Measurements from ENCODE around the gene C17orf107.
"Not testable (repeated sequence)": the region's sequence is repeated elsewhere in the genome, so short reads cannot be mapped to it uniquely, and the experiment has no call there.

Gene C17orf107

DNA sequence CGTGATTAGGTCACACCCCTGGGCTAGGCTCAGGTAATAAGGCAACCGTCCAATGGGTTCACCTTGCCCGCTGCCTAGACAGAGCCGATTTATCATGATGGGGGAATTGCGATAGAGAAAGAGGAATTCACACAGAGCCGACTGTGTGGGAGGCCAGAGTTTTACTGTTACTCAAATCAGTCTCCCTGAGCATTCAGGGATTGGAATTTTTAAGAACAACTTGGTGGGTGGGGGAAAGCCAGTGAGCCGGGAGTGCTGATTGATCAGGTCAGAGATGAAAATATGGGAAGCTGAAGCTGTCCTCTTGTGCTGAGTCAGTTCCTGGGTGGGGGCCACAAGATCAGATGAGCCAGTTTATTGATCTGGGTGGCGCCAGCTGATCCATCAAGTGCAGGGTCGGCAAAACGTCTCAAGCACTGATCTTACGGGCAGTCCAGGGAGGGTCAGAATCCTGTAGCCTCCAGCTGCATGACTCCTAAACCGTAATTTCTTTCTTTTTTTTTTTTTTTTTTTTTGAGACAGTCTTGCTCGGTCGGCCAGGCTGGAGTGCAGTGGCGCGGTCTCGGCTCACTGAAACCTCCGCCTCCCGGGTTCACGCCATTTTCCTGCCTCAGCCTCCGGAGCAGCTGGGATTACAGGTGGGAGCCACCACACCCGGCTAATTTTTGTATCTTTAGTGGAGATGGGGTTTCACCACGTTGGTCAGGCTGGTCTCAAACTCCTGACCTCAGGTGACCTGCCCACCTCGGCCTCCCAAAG lies 27.4 kb downstream of the C17orf107 start:
- DNase-seq (ENCODE audit: extremely low spot score, insufficient read length, low read depth); FAIRE-seq: not testable (repeated sequence)

DNA sequence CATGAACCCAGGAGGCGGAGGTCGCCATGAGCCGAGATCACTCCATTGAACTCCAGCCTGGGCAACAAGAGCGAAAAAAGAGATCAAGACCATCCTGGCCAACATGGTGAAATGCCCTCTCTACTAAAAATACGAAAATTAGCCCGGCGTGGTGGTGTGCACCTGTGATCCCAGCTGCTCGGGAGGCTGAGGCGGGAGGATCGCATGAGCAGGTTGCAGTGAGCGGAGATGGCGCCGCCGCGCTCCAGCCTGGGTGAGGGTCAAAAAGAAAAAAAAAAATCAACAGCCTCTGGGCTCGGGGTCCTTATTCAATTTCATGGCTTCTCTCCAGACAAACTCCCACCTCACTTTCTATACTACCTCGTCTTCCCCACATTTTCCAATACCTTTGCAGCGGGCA lies 29.5 kb downstream of the C17orf107 start:
- FAIRE-seq (no peak), DNase-seq (ENCODE audit: extremely low spot score, insufficient read length, low read depth) (no peak)

DNA sequence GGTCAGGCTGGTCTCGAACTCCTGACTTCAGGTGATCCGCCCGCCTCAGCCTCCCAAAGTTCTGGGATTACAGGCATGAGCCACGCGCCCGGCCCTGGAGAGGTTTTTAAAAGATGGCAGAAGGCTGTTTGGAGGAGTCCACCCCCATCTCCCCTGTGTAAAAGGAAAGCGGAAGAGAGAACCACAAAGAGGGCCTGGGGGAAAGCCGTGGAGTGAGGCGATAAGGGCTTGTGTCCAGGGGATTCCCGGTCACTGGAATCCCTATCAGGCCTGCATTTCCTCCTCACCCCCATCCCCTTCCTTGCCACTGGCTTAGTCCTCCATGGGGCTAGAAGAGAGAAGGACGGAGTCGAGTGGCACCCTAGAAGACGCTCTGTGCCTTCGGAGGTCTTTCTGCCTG lies 32.6 kb downstream of the C17orf107 start, which contains the start of gene GP1BA:
GP1BA (plus strand) TSS at position 315 of the 400 bp plus-strand sequence. CDS start 328 bp downstream, outside the sequence.
- peak; percentile 66 for FAIRE-seq
- no peak for DNase-seq (ENCODE audit: extremely low spot score, insufficient read length, low read depth)

DNA sequence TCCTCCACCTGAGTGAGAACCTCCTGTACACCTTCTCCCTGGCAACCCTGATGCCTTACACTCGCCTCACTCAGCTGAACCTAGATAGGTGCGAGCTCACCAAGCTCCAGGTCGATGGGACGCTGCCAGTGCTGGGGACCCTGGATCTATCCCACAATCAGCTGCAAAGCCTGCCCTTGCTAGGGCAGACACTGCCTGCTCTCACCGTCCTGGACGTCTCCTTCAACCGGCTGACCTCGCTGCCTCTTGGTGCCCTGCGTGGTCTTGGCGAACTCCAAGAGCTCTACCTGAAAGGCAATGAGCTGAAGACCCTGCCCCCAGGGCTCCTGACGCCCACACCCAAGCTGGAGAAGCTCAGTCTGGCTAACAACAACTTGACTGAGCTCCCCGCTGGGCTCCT lies 33.4 kb downstream of the C17orf107 start:
- no peak for DNase-seq (ENCODE audit: extremely low spot score, insufficient read length, low read depth)
- no peak for FAIRE-seq

DNA sequence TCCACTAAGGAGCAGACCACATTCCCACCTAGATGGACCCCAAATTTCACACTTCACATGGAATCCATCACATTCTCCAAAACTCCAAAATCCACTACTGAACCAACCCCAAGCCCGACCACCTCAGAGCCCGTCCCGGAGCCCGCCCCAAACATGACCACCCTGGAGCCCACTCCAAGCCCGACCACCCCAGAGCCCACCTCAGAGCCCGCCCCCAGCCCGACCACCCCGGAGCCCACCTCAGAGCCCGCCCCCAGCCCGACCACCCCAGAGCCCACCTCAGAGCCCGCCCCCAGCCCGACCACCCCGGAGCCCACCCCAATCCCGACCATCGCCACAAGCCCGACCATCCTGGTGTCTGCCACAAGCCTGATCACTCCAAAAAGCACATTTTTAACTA lies 34.3 kb downstream of the C17orf107 start:
- no peak for FAIRE-seq

DNA sequence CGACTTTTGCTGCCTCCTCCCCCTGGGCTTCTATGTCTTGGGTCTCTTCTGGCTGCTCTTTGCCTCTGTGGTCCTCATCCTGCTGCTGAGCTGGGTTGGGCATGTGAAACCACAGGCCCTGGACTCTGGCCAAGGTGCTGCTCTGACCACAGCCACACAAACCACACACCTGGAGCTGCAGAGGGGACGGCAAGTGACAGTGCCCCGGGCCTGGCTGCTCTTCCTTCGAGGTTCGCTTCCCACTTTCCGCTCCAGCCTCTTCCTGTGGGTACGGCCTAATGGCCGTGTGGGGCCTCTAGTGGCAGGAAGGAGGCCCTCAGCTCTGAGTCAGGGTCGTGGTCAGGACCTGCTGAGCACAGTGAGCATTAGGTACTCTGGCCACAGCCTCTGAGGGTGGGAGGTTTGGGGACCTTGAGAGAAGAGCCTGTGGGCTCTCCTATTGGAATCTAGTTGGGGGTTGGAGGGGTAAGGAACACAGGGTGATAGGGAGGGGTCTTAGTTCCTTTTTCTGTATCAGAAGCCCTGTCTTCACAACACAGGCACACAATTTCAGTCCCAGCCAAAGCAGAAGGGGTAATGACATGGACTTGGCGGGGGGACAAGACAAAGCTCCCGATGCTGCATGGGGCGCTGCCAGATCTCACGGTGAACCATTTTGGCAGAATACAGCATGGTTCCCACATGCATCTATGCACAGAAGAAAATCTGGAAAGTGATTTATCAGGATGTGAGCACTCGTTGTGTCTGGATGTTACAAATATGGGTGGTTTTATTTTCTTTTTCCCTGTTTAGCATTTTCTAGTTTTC lies 35.0 kb downstream of the C17orf107 start:
- FAIRE-seq = peak; percentile 95

More for the DNA sequence above, 34.3 kb downstream of the C17orf107 start:
- DNase-seq (ENCODE audit: extremely low spot score, insufficient read length, low read depth) = no peak

DNA sequence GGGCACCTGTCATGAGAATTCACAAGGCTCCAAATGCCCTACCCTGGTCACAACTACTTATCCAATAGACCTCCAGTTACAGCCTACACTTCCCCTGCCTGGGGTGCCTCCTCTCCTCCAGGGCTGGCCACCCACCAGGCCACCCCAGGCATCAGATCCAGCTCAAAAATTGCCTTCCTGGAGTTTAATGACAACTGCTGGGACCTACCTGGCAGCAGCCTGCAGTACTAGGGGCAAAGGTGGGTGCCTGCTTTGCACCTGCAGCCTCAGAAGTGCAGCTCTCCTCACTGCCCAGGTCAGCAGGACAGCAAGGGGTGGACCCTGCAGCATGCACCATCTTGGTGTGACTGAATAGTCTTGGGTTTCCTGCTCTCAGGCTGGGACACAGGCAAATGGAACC lies 36.3 kb downstream of the C17orf107 start:
- DNase-seq (ENCODE audit: extremely low spot score, insufficient read length, low read depth) (no peak), FAIRE-seq (no peak)

More for the DNA sequence above, 35.0 kb downstream of the C17orf107 start:
- no peak for DNase-seq (ENCODE audit: extremely low spot score, insufficient read length, low read depth)

DNA sequence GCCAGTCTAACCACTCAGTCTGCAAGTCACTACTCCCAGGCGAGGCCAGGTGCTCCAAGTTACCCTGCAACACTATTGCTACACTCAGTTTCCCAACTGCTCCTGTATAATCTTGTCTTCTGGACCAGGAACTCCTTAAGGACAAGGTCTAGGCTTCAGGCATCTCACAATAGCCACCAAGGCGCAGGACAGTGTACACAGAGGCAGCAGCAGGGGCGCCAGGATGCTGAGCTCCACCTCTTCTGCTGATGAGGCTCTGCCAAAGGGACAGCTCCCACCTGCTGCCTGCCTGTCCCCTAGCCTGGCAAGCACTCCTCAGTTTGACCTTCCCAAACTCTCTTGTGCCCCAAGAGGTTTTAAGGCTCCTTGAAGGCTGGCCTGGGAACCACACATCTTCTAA lies 37.1 kb downstream of the C17orf107 start:
- FAIRE-seq (no peak), DNase-seq (ENCODE audit: extremely low spot score, insufficient read length, low read depth) (no peak)

DNA sequence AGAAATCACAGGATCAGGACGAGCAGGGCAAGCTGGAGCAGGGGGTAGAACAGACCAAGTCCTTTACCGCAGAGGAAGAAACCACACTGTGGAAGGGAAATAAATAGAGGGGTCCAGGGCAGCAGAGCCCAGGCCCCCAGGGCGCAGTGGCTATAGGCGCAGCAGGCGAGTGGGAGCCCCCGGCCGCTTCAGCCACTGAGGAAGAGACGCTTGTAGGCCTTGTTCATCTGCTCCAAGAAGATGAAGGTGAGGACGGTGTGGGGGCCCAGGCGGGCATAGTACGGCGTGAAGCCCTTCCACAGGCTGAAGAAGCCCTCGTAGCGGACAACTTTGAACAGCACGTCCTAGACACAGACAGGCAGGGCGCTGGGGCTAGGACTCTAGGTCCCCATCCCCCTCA lies 38.2 kb downstream of the C17orf107 start:
- FAIRE-seq (no peak), DNase-seq (ENCODE audit: extremely low spot score, insufficient read length, low read depth) (no peak)

DNA sequence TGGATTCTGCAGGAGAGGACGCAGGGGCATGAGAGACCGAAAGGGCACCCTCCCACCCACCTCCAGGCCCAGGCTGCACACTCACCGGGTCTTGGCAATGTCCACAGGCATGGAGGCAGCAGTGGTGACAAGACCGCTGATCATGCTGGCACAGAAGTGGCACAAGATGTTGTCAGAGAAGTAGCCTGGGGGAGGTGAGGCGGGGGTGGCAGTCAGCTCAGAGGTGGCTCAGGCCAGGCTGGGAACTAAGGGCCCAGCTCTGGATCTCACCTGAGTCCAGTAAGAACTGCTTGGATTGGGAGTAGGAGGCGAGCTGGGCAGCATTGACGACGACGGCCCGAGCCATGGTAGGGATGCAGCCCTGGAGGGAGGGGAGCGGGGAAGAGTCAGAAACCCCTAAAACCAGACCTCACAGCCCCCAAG lies 38.7 kb downstream of the C17orf107 start:
- DNase-seq (ENCODE audit: extremely low spot score, insufficient read length, low read depth) (no peak), FAIRE-seq (no peak)

DNA sequence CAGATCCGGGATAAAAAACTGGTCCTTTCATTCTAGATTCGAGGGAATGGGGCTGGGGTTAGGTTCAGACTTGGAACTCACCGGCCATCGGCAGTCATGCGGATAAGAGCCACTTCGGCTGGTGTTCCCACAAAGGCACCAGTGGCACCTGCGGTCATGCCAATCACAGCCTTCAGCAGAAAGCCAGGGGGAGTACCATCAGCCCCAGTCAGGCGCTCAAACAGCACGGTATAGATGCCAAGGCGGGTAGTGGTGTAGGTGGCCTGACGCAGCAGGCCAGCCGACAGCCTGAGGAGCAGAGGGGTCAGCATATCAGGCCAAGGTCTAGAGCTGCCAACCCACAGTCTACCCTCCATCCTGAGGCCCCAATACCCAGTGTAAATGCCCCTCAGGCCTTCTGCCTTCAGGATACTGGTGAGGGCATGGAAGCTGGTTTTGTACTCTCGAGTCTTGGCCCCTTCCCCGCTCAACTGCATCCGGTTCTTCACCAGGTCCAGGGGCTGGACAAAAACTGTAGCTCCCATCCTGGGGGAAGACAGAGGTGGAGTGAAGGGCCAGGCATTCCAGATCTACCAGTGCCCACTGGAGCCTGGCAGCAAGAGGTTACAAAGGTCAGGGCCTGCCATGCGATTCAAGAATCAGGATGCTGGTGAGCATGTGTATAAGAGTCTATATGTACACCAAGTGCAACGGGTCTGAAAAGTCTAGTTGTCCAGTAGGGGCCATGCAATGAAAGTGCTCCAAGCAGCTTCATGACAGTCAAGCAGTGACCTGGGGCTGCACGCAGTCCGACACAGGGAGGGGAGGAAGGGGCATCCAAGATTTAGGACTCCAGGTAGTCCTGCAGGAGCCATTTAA lies 39.6 kb downstream of the C17orf107 start:
- no peak for DNase-seq (ENCODE audit: extremely low spot score, insufficient read length, low read depth)

DNA sequence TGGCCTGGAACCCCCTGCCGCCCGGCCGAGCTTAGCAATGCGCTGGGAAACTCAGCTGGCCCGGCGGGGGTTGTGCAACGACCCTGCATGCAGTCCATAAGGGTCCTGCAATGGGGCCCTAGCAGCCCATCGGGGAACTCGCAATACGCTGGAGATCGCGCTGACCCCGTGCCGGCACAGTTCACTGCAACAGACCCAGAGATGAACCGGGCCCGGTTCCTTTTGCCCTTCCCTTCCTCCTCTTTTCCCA lies 40.1 kb downstream of the C17orf107 start:
- no peak for DNase-seq (ENCODE audit: extremely low spot score, insufficient read length, low read depth)
- no peak for FAIRE-seq

More for the DNA sequence above, 39.6 kb downstream of the C17orf107 start:
- peak; percentile 42 for FAIRE-seq

DNA sequence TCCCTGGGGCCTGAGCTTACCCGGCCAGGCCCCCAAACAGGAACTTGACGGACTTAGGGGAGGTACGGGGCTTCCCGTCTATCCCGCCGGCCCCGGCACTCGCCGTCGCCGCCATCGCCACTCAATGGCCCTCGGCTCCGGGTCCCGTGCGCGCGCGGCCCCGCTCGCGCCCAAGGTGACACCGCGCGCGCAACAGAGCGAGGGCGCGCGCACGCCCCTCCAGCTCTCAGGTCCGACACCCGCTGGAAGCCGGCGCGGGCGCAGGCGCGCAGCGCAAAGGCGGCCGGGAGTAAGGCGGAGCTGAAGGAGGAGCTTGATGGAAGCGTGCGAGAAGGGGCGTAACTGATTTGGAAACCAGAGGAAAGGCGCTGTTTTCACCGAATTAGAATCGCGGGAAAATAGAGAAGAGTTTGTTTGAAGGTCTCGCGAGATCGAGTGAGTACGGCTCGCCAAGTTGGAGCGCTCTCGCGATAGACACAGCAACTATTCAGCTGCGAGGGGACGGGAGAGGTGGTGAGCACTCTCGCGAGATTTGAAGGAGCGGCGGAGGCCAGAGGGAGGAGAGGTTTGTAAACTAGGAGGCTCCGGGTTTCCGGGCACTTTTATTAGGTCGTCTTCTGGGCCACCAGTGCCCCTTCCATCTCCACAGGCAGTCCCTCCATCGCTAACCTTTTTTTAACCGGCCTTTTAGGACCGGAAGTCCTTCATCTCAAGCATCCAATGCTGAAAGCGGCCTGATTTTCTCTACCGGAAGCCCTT lies 40.6 kb downstream of the C17orf107 start, which contains the start of the genes RNF167 and SLC25A11:
RNF167 (plus strand) TSS at position 473 of the 759 bp plus-strand sequence. CDS start 642 bp downstream, outside the sequence.
SLC25A11 (minus strand) TSS at position 251 of the 759 bp plus-strand sequence; CDS start at position 115, 136 bp downstream.
- FAIRE-seq (peak; percentile 100), DNase-seq (ENCODE audit: extremely low spot score, insufficient read length, low read depth) (peak; percentile 88)

DNA sequence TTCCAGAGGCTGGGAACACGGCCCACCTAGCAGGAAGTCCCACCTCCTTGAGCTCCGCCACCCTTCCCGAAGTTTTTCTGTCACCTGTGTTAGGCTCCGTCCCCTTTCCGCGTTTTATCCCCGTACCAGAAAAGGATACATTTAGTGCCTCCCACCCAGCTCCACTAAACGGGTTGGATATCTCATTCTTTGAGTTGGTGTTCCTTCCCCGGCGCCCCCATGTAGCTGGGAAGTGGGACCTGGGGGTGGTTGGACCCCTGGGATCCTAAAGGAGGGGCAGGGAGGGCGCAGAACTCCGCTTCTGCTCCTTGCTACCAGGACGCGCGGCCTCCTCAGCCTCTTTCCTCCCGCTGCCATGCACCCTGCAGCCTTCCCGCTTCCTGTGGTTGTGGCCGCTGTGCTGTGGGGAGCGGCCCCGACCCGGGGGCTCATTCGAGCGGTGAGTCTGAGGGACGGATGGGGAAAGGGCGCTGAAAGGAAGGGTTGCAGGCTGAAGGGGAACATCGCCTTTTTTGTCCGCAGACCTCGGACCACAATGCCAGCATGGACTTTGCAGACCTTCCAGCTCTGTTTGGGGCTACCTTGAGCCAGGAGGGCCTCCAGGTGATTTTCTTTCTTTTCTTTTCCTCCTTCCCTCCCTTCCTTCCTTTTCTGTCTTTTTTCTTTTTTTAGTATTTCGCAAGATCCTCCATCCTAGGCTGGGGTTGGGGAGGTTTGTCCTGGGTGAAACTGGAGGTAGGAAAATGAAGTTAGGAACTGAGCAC lies 41.4 kb downstream of the C17orf107 start:
- FAIRE-seq (no peak), DNase-seq (ENCODE audit: extremely low spot score, insufficient read length, low read depth) (no peak)

DNA sequence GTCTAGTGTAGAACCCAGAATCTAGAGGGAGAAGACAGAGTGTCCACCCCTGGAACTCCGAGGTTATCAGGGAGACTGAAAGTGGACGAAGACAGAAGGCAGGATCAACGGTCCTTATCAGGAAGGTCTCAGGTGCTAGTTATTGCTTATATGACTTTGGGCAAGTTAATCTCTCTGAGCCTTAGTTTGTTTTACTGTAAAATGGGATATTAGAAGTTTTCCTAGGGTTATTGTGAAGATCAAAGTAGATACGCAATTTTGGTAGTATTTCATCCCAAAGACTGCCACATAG lies 41.9 kb downstream of the C17orf107 start:
- no peak for DNase-seq (ENCODE audit: extremely low spot score, insufficient read length, low read depth)
- FAIRE-seq = no peak

DNA sequence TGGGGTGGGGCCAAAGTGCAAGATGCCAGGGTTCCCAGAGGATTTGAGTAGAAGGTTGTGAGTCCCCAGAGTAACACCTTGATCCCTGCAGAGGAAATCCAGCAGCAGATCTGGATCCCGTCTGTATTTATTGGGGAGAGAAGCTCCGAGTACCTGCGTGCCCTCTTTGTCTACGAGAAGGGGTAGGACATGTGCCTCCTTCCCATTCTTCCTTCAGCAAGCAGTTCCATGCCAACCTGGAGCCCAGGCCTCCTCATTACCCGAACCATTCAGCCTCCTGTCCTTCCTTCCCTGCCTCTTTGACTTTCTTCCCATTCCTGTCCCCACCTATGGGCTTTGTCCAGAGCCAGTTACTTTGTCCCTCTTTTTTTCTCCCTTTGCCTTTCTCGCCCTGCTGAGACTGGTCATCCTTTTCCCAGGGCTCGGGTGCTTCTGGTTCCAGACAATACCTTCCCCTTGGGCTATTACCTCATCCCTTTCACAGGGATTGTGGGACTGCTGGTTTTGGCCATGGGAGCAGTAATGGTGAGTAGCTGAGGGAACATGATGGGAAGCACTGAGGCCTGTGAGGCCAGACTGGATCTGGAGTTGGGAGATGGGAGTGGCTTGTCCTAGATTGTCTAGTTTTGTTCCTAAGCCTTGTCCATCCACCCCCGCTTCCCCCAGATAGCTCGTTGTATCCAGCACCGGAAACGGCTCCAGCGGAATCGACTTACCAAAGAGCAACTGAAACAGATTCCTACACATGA lies 43.6 kb downstream of the C17orf107 start:
- FAIRE-seq (no peak), DNase-seq (ENCODE audit: extremely low spot score, insufficient read length, low read depth) (no peak)

DNA sequence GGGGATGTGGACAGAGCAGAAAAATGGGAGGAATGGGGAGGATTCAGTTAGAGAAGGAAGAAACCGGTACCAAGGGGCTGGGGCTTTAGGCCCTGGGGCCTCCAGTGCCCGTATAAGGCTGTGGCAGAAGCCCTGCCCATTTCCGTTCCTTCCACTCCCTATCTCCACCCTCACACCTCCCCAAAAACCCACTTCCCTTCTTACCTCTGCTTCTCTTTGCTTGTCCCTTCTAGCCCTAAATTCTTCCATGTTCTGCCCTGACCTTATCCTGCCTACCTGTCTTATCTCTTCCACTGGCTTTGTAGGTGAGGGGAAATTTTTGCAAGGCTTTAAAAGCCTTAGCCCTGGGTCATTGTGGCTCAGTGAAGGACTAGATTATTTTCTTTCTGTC lies 44.8 kb downstream of the C17orf107 start:
- peak; percentile 89 for FAIRE-seq
- no peak for DNase-seq (ENCODE audit: extremely low spot score, insufficient read length, low read depth)

DNA sequence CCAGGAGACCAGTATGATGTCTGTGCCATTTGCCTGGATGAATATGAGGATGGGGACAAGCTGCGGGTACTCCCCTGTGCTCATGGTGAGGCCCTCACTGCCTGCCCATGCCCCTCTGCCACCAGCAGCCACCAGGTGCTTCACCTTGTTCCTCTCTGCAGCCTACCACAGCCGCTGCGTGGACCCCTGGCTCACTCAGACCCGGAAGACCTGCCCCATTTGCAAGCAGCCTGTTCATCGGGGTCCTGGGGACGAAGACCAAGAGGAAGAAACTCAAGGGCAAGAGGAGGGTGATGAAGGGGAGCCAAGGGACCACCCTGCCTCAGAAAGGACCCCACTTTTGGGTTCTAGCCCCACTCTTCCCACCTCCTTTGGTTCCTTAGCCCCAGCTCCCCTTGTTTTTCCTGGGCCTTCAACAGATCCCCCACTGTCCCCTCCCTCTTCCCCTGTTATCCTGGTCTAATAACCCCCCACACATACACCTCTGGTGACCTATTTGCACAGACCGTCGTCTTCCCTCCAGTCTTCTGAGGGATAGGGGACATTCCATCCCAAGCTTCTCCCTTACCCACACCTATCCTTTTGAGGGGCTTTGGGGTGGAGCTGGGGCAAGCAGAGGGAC lies 45.3 kb downstream of the C17orf107 start:
- FAIRE-seq (no peak), DNase-seq (ENCODE audit: extremely low spot score, insufficient read length, low read depth) (no peak)
